Measurements from ENCODE around the gene RANBP10.

- TF ChIP-seq EZH2 (IDR thresholded peaks at IDR 0.05): no peak
- TF ChIP-seq POLR2AphosphoS5 (IDR thresholded peaks at IDR 0.05; ENCODE audit: borderline replicate concordance, low read depth, low read length): no peak
Observed at GRCh38 chr16:67708368-67708771, 98.0 kb downstream of the RANBP10 start.

Data from SK-N-MC (cell line).